Measurements from ENCODE around the gene PC.

Gene PC

DNA sequence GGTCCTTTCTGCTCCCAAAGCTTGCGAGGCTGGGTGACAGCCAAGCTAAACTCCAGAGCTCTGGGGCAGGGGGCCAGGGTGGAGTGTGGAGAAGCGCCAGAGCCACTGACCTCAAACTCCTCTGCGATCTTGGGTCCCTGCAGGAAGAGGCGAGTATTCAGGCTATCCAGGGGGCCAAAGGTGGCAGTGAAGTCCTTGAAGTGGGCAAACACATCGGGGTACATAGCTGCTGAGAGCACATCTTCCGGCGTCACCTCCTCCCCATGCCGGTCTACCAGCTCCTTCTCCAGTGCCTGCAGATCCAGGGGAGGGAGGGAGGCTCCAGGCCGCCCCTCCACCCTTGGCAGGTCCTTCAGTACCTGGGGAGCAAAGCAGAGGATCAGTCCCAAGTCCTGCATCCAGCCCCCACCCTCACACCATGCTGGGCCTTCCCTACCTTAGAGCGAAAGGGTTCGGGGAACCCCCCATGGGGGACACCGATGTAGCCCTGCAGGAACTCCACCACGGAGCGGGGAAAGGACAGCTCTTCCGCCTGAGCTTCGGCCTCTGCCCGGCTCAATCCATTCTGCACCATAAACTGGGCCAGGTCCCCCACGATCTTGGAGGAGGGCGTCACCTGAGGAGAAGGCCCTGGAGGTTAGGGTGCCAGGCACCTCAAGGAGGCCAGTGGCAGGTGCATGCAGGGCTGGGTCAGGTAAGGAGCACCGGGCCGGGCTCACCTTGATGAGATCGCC is 108.5 kb downstream of the PC start:
- TF ChIP-seq REST (IDR thresholded peaks at IDR 0.05; ENCODE audit: low read depth) (no peak), EGR1 (IDR thresholded peaks at IDR 0.05) (no peak), USF1 (IDR thresholded peaks at IDR 0.05) (no peak), EP300 (IDR thresholded peaks at IDR 0.05; ENCODE audit: borderline replicate concordance) (no peak), TEAD4 (IDR thresholded peaks at IDR 0.05) (no peak), TCF12 (IDR thresholded peaks at IDR 0.05; ENCODE audit: low read depth) (no peak), TAF1 (IDR thresholded peaks at IDR 0.05; ENCODE audit: low read depth) (no peak), ZBTB7A (IDR thresholded peaks at IDR 0.05; ENCODE audit: low read depth) (no peak), RAD21 (IDR thresholded peaks at IDR 0.05; ENCODE audit: low read depth) (no peak), NFIC (IDR thresholded peaks at IDR 0.05) (no peak), YY1 (IDR thresholded peaks at IDR 0.05; ENCODE audit: low read depth) (no peak), FOXM1 (IDR thresholded peaks at IDR 0.05; ENCODE audit: borderline replicate concordance, low read depth) (no peak), CREB1 (IDR thresholded peaks at IDR 0.05; ENCODE audit: low read depth) (no peak), CEBPB (IDR thresholded peaks at IDR 0.05) (no peak)
- TF ChIP-seq, protein P1, sequence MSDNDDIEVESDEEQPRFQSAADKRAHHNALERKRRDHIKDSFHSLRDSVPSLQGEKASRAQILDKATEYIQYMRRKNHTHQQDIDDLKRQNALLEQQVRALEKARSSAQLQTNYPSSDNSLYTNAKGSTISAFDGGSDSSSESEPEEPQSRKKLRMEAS (IDR thresholded peaks at IDR 0.05), result no peak

- no peak for TF ChIP-seq RAD21 (IDR thresholded peaks at IDR 0.05; ENCODE audit: low read depth)
- TF ChIP-seq YY1 (IDR thresholded peaks at IDR 0.05; ENCODE audit: low read depth), result no peak
- no peak for TF ChIP-seq EP300 (IDR thresholded peaks at IDR 0.05; ENCODE audit: borderline replicate concordance)
- no peak for TF ChIP-seq CEBPB (IDR thresholded peaks at IDR 0.05)
- TF ChIP-seq NFIC (IDR thresholded peaks at IDR 0.05), result no peak
- no peak for TF ChIP-seq EGR1 (IDR thresholded peaks at IDR 0.05)
- TF ChIP-seq FOXM1 (IDR thresholded peaks at IDR 0.05; ENCODE audit: borderline replicate concordance, low read depth), result no peak
- no peak for TF ChIP-seq CREB1 (IDR thresholded peaks at IDR 0.05; ENCODE audit: low read depth)
- TF ChIP-seq, protein P1 (IDR thresholded peaks at IDR 0.05), result no peak
- no peak for TF ChIP-seq ZBTB7A (IDR thresholded peaks at IDR 0.05; ENCODE audit: low read depth)
- TF ChIP-seq TAF1 (IDR thresholded peaks at IDR 0.05; ENCODE audit: low read depth), result no peak
- TF ChIP-seq TCF12 (IDR thresholded peaks at IDR 0.05; ENCODE audit: low read depth), result no peak
- TF ChIP-seq REST (IDR thresholded peaks at IDR 0.05; ENCODE audit: low read depth), result no peak
- no peak for TF ChIP-seq USF1 (IDR thresholded peaks at IDR 0.05)
- TF ChIP-seq TEAD4 (IDR thresholded peaks at IDR 0.05), result no peak
Observed at GRCh38 chr11:66848671-66849500, 109.3 kb downstream of the PC start.

DNA sequence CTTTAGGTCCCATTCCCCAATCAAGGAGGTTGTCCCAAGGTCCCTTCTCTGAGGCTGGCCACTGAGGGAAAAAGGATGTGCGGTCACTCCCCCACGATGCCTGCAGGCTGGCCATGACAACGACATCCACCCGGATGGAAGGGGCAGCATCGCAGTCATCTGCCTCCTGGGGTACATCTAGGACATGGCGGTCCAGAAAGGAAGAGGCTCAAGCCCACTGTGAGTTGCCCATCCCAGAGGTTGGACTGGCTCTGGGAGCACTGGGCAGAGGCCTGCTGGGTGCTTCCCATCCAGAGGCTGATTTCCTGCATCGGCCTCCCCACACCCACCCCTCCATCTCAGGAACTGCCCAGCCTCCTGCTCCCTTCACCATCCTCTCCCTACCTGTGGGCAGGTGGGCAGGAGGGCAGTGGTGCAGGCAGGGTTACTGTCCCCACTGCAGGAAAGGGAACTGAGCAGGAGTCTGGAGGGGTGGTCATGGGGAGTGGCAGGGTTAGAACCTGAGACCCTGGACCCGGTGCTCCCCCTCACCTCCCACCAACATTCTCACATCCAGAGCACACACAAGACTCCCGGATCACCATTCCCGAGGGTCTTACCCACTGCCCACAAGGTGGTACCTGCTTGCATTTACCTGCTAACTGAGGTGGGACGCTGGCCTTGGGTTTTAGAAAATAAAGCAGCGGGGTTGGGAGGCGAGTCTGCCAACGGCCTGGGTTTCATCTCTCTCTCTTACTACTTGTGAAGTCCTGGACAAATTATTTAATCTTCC is 110.5 kb downstream of the PC start:
- TF ChIP-seq REST (IDR thresholded peaks at IDR 0.05; ENCODE audit: low read depth) (no peak), EGR1 (IDR thresholded peaks at IDR 0.05) (no peak), USF1 (IDR thresholded peaks at IDR 0.05) (no peak), TCF12 (IDR thresholded peaks at IDR 0.05; ENCODE audit: low read depth) (no peak), NFIC (IDR thresholded peaks at IDR 0.05) (no peak), YY1 (IDR thresholded peaks at IDR 0.05; ENCODE audit: low read depth) (no peak), TEAD4 (IDR thresholded peaks at IDR 0.05) (no peak), RAD21 (IDR thresholded peaks at IDR 0.05; ENCODE audit: low read depth) (no peak)

Data from Ishikawa (cell line).